OCI-LY7 (cell line): ENCODE measurements around the gene CDT1. TPM values are rescaled to one million over a fixed set of nuclear protein-coding genes. Genes with fewer than 3 reads are reported as not detected.

ENCODE experiments used
- BruUV-seq: library from RNA; stranded (reverse); fragments of 400-500 nt; replicated peaks from 2 replicates; lab custom pipeline; 2021; lab: Mats Ljungman, UMichigan
- CTCF ChIA-PET: fragments of 300-600 bp; sonication (Branson Sonifier 250); formaldehyde crosslinking; loops from one replicate; lab custom pipeline; 2022; ENCODE audit warnings: antibody characterized with exemption; ENCODE audit not compliant: unreplicated experiment; lab: Charles Lee
- POLR2A ChIA-PET: fragments of 300-600 bp; sonication (Branson Sonifier 250); formaldehyde crosslinking; loops from one replicate; lab custom pipeline; 2022; ENCODE audit warnings: antibody characterized with exemption; lab: Charles Lee
- DNase-seq: peaks from one replicate; pipeline ENCODE4 v3.0.0-alpha.2; 2015; ENCODE audit warnings: low spot score
- H2AFZ ChIP-seq: fragments of 200-600 bp; sonication (generic), shearing (Covaris generic); 2 replicates; pipeline ENCODE4 v1.6.1; 2014; ENCODE audit warnings: mild to moderate bottlenecking, antibody characterized with exemption, low read length, moderate library complexity
- H3K27ac ChIP-seq: fragments of 200-600 bp; sonication (generic); 2 replicates; pipeline ENCODE4 v1.5.1; 2014; ENCODE audit warnings: mixed run types, low read depth, mild to moderate bottlenecking, moderate library complexity, low read length, inconsistent platforms; ENCODE audit not compliant: poor library complexity, severe bottlenecking
- H3K36me3 ChIP-seq: fragments of 200-600 bp; sonication (generic); 2 replicates; pipeline ENCODE4 v1.6.1; 2014; ENCODE audit warnings: mild to moderate bottlenecking, antibody characterized with exemption, low read length, moderate library complexity, mixed read lengths; ENCODE audit not compliant: insufficient read depth
- H3K4me1 ChIP-seq: fragments of 200-600 bp; sonication (generic); 2 replicates; pipeline ENCODE4 v1.5.1; 2014; ENCODE audit warnings: mild to moderate bottlenecking, low read length; ENCODE audit not compliant: insufficient read depth, poor library complexity, severe bottlenecking
- H3K4me2 ChIP-seq: fragments of 200-600 bp; sonication (generic); 2 replicates; pipeline ENCODE4 v1.6.1; 2014; ENCODE audit warnings: mild to moderate bottlenecking, low read length
- H3K4me3 ChIP-seq: fragments of 200-600 bp; sonication (generic); 2 replicates; pipeline ENCODE4 v1.5.1; 2014; ENCODE audit warnings: mild to moderate bottlenecking, low read depth, low read length; ENCODE audit not compliant: poor library complexity, severe bottlenecking
- H3K79me2 ChIP-seq: fragments of 200-600 bp; sonication (generic); 2 replicates; pipeline ENCODE4 v1.6.1; 2016; ENCODE audit warnings: low read depth, mild to moderate bottlenecking, low read length, moderate library complexity, mixed read lengths; ENCODE audit not compliant: insufficient read depth
- H3K9me2 ChIP-seq: fragments of 200-600 bp; sonication (generic); 2 replicates; pipeline ENCODE4 v1.6.1; 2016; ENCODE audit warnings: mild to moderate bottlenecking, low read length, mixed read lengths; ENCODE audit not compliant: insufficient read depth
- H3K9me3 ChIP-seq: fragments of 200-600 bp; sonication (generic); 2 replicates; pipeline ENCODE4 v1.6.1; 2014; ENCODE audit warnings: mild to moderate bottlenecking, mixed run types, low read length, mixed read lengths
- H4K20me1 ChIP-seq: fragments of 200-600 bp; sonication (generic); 2 replicates; pipeline ENCODE4 v1.6.1; 2014; ENCODE audit warnings: mild to moderate bottlenecking, antibody characterized with exemption, low read length, moderate library complexity, mixed read lengths; ENCODE audit not compliant: insufficient read depth
- EZH2phosphoT487 ChIP-seq: fragments of 200-600 bp; sonication (generic); IDR thresholded peaks from 2 replicates; pipeline ENCODE4 v1.6.1; 2018; ENCODE audit warnings: low read depth, borderline replicate concordance, mild to moderate bottlenecking, mixed run types, antibody characterized with exemption, low read length, moderate library complexity, mixed read lengths
- intact Hi-C: fragments of 100-400 bp; cut with micrococcal nuclease; formaldehyde crosslinking; loops from one replicate; pipeline ENCODE4 v1.10.0; 2022; ENCODE audit not compliant: unreplicated experiment
- total RNA-seq, 2 experiments: library from RNA; depleted of rRNA in 1 of 2; stranded (reverse); fragments of >200 nt in 1 of 2; shearing (Covaris generic) in 1 of 2; gene quantifications; 2 replicates each; pipeline ENCODE4 v1.2.3, GENCODE V29; 2014 to 2022
- TF ChIP-seq, protein P1 (sequence below): fragments of 200-600 bp; sonication (generic); conservative IDR thresholded peaks from 2 replicates; pipeline ENCODE4 v1.5.1; 2014; ENCODE audit warnings: mild to moderate bottlenecking, antibody characterized with exemption, low read length, moderate library complexity, mixed read lengths

Gene CDT1
- total RNA-seq, 2 experiments from 2014 or later = 82.7 to 108 TPM

GRCh38 chr16:88825146-88825545, 21.6 kb downstream of the CDT1 start:
- BruUV-seq = no TSS peak
- TF ChIP-seq, protein P1, sequence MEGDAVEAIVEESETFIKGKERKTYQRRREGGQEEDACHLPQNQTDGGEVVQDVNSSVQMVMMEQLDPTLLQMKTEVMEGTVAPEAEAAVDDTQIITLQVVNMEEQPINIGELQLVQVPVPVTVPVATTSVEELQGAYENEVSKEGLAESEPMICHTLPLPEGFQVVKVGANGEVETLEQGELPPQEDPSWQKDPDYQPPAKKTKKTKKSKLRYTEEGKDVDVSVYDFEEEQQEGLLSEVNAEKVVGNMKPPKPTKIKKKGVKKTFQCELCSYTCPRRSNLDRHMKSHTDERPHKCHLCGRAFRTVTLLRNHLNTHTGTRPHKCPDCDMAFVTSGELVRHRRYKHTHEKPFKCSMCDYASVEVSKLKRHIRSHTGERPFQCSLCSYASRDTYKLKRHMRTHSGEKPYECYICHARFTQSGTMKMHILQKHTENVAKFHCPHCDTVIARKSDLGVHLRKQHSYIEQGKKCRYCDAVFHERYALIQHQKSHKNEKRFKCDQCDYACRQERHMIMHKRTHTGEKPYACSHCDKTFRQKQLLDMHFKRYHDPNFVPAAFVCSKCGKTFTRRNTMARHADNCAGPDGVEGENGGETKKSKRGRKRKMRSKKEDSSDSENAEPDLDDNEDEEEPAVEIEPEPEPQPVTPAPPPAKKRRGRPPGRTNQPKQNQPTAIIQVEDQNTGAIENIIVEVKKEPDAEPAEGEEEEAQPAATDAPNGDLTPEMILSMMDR = no peak
- no peak for TF ChIP-seq EZH2phosphoT487
- no peaks in the 10 kb centered on the region for H3K36me3 ChIP-seq
- no peaks in the 10 kb centered on the region for H3K9me2 ChIP-seq
- H3K9me3 ChIP-seq = no peaks in the 10 kb centered on the region
- H3K4me1 ChIP-seq = no peaks in the 10 kb centered on the region
- no peak for DNase-seq
- CTCF ChIA-PET = no interaction called here
- no peaks in the 10 kb centered on the region for H3K79me2 ChIP-seq
- no peaks in the 10 kb centered on the region for H4K20me1 ChIP-seq
- no peak overlapping the region for H3K4me2 ChIP-seq
- POLR2A ChIA-PET = interaction anchor here (0.6 kb wide), 1 partner anchor 161 kb away, joined by 3 read pairs; no protein-coding TSS in a partner anchor
- no peak overlapping the region for H3K4me3 ChIP-seq
- H3K27ac ChIP-seq = no peak overlapping the region
- no peak overlapping the region for H2AFZ ChIP-seq
- intact Hi-C loops = no loop called here

DNA sequence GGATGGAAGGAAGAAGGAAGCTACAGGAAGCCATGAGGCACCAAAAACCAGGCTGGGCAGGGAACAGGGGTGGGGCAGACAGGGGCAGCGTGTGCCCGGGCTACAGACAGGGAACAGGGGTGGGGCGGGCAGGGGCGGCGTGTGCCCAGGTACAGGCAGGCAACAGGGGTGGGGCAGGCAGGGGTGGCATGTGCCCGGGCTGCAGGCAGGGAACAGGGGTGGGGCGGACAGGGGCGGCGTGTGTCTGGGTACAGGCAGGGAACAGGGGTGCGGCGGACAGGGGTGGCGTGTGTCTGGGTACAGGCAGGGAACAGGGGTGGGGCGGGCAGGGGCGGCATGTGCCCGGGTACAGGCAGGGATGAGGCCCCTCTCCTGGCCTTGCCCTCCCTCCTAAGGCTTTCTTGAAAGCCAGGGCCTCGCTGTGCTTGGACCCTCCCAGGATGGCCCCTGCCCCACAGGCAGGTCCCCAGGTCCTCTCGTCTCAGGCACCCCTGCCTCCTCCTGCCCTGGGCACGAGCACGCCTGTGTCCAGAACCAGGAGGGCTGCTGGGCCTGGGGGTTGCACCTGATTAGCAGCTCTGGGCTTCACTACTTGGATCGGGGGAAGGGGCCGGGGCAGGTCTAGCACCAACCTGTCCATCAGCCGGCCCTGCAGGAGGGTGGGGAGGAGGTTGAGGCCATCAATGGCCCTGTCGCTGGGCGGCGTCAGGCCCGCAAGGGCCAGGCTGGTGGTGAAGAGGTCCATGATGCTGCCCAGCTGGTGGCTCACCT, 22.7 kb downstream of the CDT1 start:
- H2AFZ ChIP-seq = no peak overlapping the region
- ChIA-PET CTCF (no interaction called here), POLR2A (no interaction called here)
- no peak overlapping the region for H3K4me3 ChIP-seq
- no TSS peak for BruUV-seq
- intact Hi-C loops = no loop called here
- no peak overlapping the region for H3K27ac ChIP-seq
- no peak for TF ChIP-seq EZH2phosphoT487
- TF ChIP-seq, protein P1 = no peak
- H3K4me1 ChIP-seq = no peaks in the 10 kb centered on the region
- no peaks in the 10 kb centered on the region for H3K9me3 ChIP-seq
- H3K79me2 ChIP-seq = no peaks in the 10 kb centered on the region
- no peak overlapping the region for H3K4me2 ChIP-seq
- H4K20me1 ChIP-seq = no peaks in the 10 kb centered on the region
- H3K9me2 ChIP-seq = no peaks in the 10 kb centered on the region
- no peaks in the 10 kb centered on the region for H3K36me3 ChIP-seq
- no peak for DNase-seq

DNA sequence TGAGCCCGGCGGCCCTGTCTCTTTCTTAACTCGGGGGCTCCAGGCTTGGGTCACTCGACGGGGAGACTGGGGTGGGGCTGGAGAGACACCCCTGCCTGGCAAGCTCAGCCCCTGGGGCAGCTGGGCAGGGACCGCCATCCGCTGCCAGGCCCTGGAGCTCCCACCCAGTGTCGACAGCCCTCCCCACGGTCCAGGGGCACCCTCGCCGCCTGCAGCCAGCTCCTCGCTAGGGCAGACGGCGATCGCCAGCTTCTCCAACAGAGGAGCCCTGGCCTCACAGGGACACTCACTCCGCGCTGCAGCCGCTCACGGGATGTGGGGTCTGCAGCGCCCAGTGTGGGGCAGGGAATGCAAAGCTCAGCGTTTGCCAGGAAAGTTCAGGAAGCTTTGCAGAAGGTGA, 24.1 kb downstream of the CDT1 start:
- Histone ChIP-seq H3K27ac (no peak overlapping the region), H3K79me2 (no peaks in the 10 kb centered on the region), H3K4me1 (no peaks in the 10 kb centered on the region), H3K4me2 (no peak overlapping the region), H2AFZ (no peak overlapping the region), H4K20me1 (no peaks in the 10 kb centered on the region), H3K4me3 (no peak overlapping the region), H3K36me3 (no peaks in the 10 kb centered on the region), H3K9me3 (no peaks in the 10 kb centered on the region), H3K9me2 (no peaks in the 10 kb centered on the region)
- POLR2A ChIA-PET = no interaction called here
- CTCF ChIA-PET = no interaction called here
- no TSS peak for BruUV-seq
- TF ChIP-seq, protein P1 = no peak
- TF ChIP-seq EZH2phosphoT487 = no peak
- intact Hi-C loops = no loop called here
- no peak for DNase-seq
